NCI-H446 treated with DMSO at 0.1 percent for 48 hours (cell line): ENCODE results near the gene TMEM266.

Experiments
- DNase-seq: peaks from one replicate; lab custom pipeline; 2025; lab: John Stamatoyannopoulos, UW

The TMEM266 gene

GRCh38 chr15:76204109-76204845 is 144.5 kb downstream of the TMEM266 start:
- DNase-seq: no peak

- no peak for DNase-seq
Observed at GRCh38 chr15:76204916-76205460, 145.2 kb downstream of the TMEM266 start.

- peak; percentile 96 for DNase-seq
Observed at GRCh38 chr15:76206325-76206976, 146.7 kb downstream of the TMEM266 start.

GRCh38 chr15:76208084-76208785 is 148.4 kb downstream of the TMEM266 start:
- no peak for DNase-seq

GRCh38 chr15:76208786-76209424 is 149.1 kb downstream of the TMEM266 start:
- no peak for DNase-seq

GRCh38 chr15:76209523-76209922 is 149.7 kb downstream of the TMEM266 start:
- DNase-seq: no peak

GRCh38 chr15:76209942-76210341 is 150.2 kb downstream of the TMEM266 start:
- DNase-seq: no peak

GRCh38 chr15:76215634-76216033 is 155.8 kb downstream of the TMEM266 start:
- DNase-seq: no peak

GRCh38 chr15:76217029-76217881 is 157.5 kb downstream of the TMEM266 start:
- peak; percentile 31 for DNase-seq

GRCh38 chr15:76217882-76218217 is 158.1 kb downstream of the TMEM266 start:
- no peak for DNase-seq

- no peak for DNase-seq
Observed at GRCh38 chr15:76221085-76221767, 161.4 kb downstream of the TMEM266 start.

GRCh38 chr15:76222159-76222558 is 162.4 kb downstream of the TMEM266 start:
- no peak for DNase-seq

GRCh38 chr15:76223521-76223920 is 163.7 kb downstream of the TMEM266 start:
- no peak for DNase-seq

- no peak for DNase-seq
Observed at GRCh38 chr15:76229266-76229665, 169.5 kb downstream of the TMEM266 start.

- DNase-seq: no peak
Observed at GRCh38 chr15:76233921-76234320, 174.1 kb downstream of the TMEM266 start.

- no peak for DNase-seq
Observed at GRCh38 chr15:76234337-76234889, 174.6 kb downstream of the TMEM266 start.

GRCh38 chr15:76235186-76235826 is 175.5 kb downstream of the TMEM266 start:
- peak; percentile 16 for DNase-seq

GRCh38 chr15:76236350-76236749 is 176.6 kb downstream of the TMEM266 start:
- DNase-seq: no peak

GRCh38 chr15:76239786-76240185 is 180.0 kb downstream of the TMEM266 start:
- peak; percentile 6 for DNase-seq

- DNase-seq: no peak
Observed at GRCh38 chr15:76245072-76245610, 185.4 kb downstream of the TMEM266 start.
